Endodermal cell (in vitro differentiated cells): Measurements from ENCODE around the gene CHST11. TPM values are rescaled to one million over a fixed set of nuclear protein-coding genes. Genes with fewer than 3 reads are reported as not detected.

Experiments
- DNase-seq: peaks from one replicate; pipeline ENCODE4 v3.0.0-alpha.2; 2017
- H3K27ac ChIP-seq: 2 replicates; pipeline ENCODE4 v1.5.1; 2013; ENCODE audit warnings: mild to moderate bottlenecking, low read depth, low read length, moderate library complexity
- H3K27me3 ChIP-seq: 2 replicates; pipeline ENCODE4 v1.6.1; 2013; ENCODE audit warnings: mild to moderate bottlenecking, low read length, moderate library complexity; ENCODE audit not compliant: insufficient read depth, control insufficient read depth, poor library complexity, severe bottlenecking
- H3K36me3 ChIP-seq: 2 replicates; pipeline ENCODE4 v1.7.0; 2013; ENCODE audit warnings: mild to moderate bottlenecking, low read length, moderate library complexity; ENCODE audit not compliant: control insufficient read depth, insufficient read depth
- H3K4me1 ChIP-seq: one replicate; pipeline ENCODE4 v1.7.0; 2013; ENCODE audit warnings: low read length; ENCODE audit not compliant: control insufficient read depth, insufficient read depth
- H3K4me3 ChIP-seq: 2 replicates; pipeline ENCODE4 v1.5.1; 2013; ENCODE audit warnings: mild to moderate bottlenecking, low read length, moderate library complexity
- H3K9ac ChIP-seq: 2 replicates; pipeline ENCODE4 v1.6.1; 2013; ENCODE audit warnings: mild to moderate bottlenecking, low read length, moderate library complexity; ENCODE audit not compliant: poor library complexity, severe bottlenecking; ENCODE audit errors: extremely low read depth
- H3K9me3 ChIP-seq: 2 replicates; pipeline ENCODE4 v1.6.1; 2013; ENCODE audit warnings: mild to moderate bottlenecking, low read length, moderate library complexity; ENCODE audit not compliant: control insufficient read depth
- H3K27ac Mint-ChIP-seq: 2 replicates; pipeline ENCODE4 v1.8.0; 2020; ENCODE audit warnings: mixed read lengths
- H3K27me3 Mint-ChIP-seq: 2 replicates; pipeline ENCODE4 v1.8.0; 2021; ENCODE audit warnings: mild to moderate bottlenecking, mixed read lengths; ENCODE audit not compliant: insufficient read depth
- H3K36me3 Mint-ChIP-seq: 2 replicates; pipeline ENCODE4 v1.8.0; 2020; ENCODE audit warnings: low read depth, mixed read lengths
- H3K4me1 Mint-ChIP-seq: 2 replicates; pipeline ENCODE4 v1.8.0; 2020; ENCODE audit warnings: mixed read lengths
- H3K4me3 Mint-ChIP-seq: 2 replicates; pipeline ENCODE4 v1.8.0; 2020; ENCODE audit warnings: mild to moderate bottlenecking, moderate library complexity, mixed read lengths
- H3K9me3 Mint-ChIP-seq: 2 replicates; pipeline ENCODE4 v1.8.0; 2020; ENCODE audit warnings: mild to moderate bottlenecking, mixed read lengths
- CTCF ChIP-seq: fragments of 200-600 bp; sonication (generic); conservative IDR thresholded peaks from 2 replicates; pipeline ENCODE4 v1.5.0; 2021; ENCODE audit warnings: antibody characterized with exemption, mild to moderate bottlenecking
- WGBS, 2 experiments: methylation state at CpG; one replicate each; pipeline versions ENCODE4 v1.1.5 to v1.1.7; 2013; ENCODE audit warnings: missing lambda C conversion rate in 2 of 2, mixed read lengths in 1 of 2; ENCODE audit not compliant: insufficient coverage in 1 of 2, insufficient read length in 1 of 2; 5-methylcytosine and 5-hydroxymethylcytosine counted together
- total RNA-seq, 2 donors: library from RNA; stranded (reverse); fragmentation: NEBNext Ultra II Directional in 1 of 2; extraction: Animal tissue kit (Norgen Biotek cat#: 25700) in 1 of 2; gene quantifications; 2 replicates in 1 of 2; 3 replicates in 1 of 2; pipeline ENCODE4 v1.2.1, GENCODE V29; 2021

The CHST11 gene
- total RNA-seq, 2 donors from 2014 or later = 30.7 to 36.2 TPM

- peaks cover 2% of the 10 kb centered on the region for H3K36me3 Mint-ChIP-seq
- DNase-seq = peak; percentile 44
- no peaks in the 10 kb centered on the region for H3K9me3 Mint-ChIP-seq
- no peak overlapping the region for H3K4me3 ChIP-seq
- 90 to 96% methylated on average over 6 to 10 of the region's 10 CpGs for WGBS, 2 experiments
- no peaks in the 10 kb centered on the region for H3K27me3 ChIP-seq
- no peak overlapping the region for H3K9ac ChIP-seq
- no peak overlapping the region for H3K27ac ChIP-seq
- H3K9me3 ChIP-seq = no peaks in the 10 kb centered on the region
- peaks cover 43% of the 10 kb centered on the region for H3K4me1 Mint-ChIP-seq
- H3K27me3 Mint-ChIP-seq = no peaks in the 10 kb centered on the region
- H3K27ac Mint-ChIP-seq = peak overlapping the region; percentile 60
- no peak overlapping the region for H3K4me3 Mint-ChIP-seq
- no peak for TF ChIP-seq CTCF
- H3K4me1 ChIP-seq = peaks cover 20% of the 10 kb centered on the region
- H3K36me3 ChIP-seq = no peaks in the 10 kb centered on the region
Observed at GRCh38 chr12:104672501-104673265, 215.9 kb downstream of the CHST11 start.

- Histone ChIP-seq H3K4me1 (peaks cover 16% of the 10 kb centered on the region), H3K9me3 (no peaks in the 10 kb centered on the region), H3K27me3 (no peaks in the 10 kb centered on the region), H3K4me3 (no peak overlapping the region), H3K36me3 (no peaks in the 10 kb centered on the region), H3K9ac (no peak overlapping the region), H3K27ac (no peak overlapping the region)
- no peak for TF ChIP-seq CTCF
- H3K27ac Mint-ChIP-seq = no peak overlapping the region
- 80 to 100% methylated on average over 1 of the region's 1 CpG for WGBS, 2 experiments
- H3K36me3 Mint-ChIP-seq = peaks cover 2% of the 10 kb centered on the region
- no peak overlapping the region for H3K4me3 Mint-ChIP-seq
- H3K27me3 Mint-ChIP-seq = no peaks in the 10 kb centered on the region
- H3K4me1 Mint-ChIP-seq = peaks cover 40% of the 10 kb centered on the region
- H3K9me3 Mint-ChIP-seq = no peaks in the 10 kb centered on the region
- DNase-seq = no peak
Observed at GRCh38 chr12:104673294-104673693, 216.5 kb downstream of the CHST11 start.

GRCh38 chr12:104673696-104674482 is 217.1 kb downstream of the CHST11 start:
- H3K36me3 ChIP-seq = no peaks in the 10 kb centered on the region
- no peaks in the 10 kb centered on the region for H3K9me3 ChIP-seq
- Mint-ChIP-seq H3K27ac (no peak overlapping the region), H3K4me1 (peaks cover 35% of the 10 kb centered on the region), H3K27me3 (no peaks in the 10 kb centered on the region), H3K9me3 (no peaks in the 10 kb centered on the region), H3K4me3 (no peak overlapping the region), H3K36me3 (peaks cover 2% of the 10 kb centered on the region)
- DNase-seq = peak; percentile 44
- TF ChIP-seq CTCF = no peak
- 89 to 93% methylated on average over 13 to 15 of the region's 15 CpGs for WGBS, 2 experiments
- peaks cover 10% of the 10 kb centered on the region for H3K4me1 ChIP-seq
- H3K27me3 ChIP-seq = no peaks in the 10 kb centered on the region
- no peak overlapping the region for H3K9ac ChIP-seq
- no peak overlapping the region for H3K4me3 ChIP-seq
- H3K27ac ChIP-seq = no peak overlapping the region
